ENCODE results near the gene KRTAP10-12.

Gene KRTAP10-12

GRCh38 chr21:44706706-44707581, 10.0 kb downstream of the KRTAP10-12 start:
- Histone ChIP-seq H3K9me3 (ENCODE audit: insufficient read depth, low read length) (no peaks in the 10 kb centered on the region), H3K4me3 (ENCODE audit: low read length) (no peak overlapping the region), H3K4me1 (ENCODE audit: low read length) (no peaks in the 10 kb centered on the region), H3K36me3 (replicated peaks; ENCODE audit: low read depth, low read length) (no peaks in the 10 kb centered on the region), H3K4me2 (ENCODE audit: low read length) (no peak overlapping the region), H3K27me3 (ENCODE audit: low read depth, low read length) (no peaks in the 10 kb centered on the region), H2AFZ (ENCODE audit: low read depth, low read length) (no peak overlapping the region), H3K79me2 (ENCODE audit: low read length) (no peaks in the 10 kb centered on the region), H3K27ac (ENCODE audit: low read length) (no peak overlapping the region), H4K20me1 (ENCODE audit: insufficient read depth, low read length) (no peaks in the 10 kb centered on the region), H3K9ac (ENCODE audit: low read length) (no peak overlapping the region)
- no peak for TF ChIP-seq EZH2phosphoT487 (IDR thresholded peaks at IDR 0.05; ENCODE audit: low read depth)
- TF ChIP-seq, protein P1, sequence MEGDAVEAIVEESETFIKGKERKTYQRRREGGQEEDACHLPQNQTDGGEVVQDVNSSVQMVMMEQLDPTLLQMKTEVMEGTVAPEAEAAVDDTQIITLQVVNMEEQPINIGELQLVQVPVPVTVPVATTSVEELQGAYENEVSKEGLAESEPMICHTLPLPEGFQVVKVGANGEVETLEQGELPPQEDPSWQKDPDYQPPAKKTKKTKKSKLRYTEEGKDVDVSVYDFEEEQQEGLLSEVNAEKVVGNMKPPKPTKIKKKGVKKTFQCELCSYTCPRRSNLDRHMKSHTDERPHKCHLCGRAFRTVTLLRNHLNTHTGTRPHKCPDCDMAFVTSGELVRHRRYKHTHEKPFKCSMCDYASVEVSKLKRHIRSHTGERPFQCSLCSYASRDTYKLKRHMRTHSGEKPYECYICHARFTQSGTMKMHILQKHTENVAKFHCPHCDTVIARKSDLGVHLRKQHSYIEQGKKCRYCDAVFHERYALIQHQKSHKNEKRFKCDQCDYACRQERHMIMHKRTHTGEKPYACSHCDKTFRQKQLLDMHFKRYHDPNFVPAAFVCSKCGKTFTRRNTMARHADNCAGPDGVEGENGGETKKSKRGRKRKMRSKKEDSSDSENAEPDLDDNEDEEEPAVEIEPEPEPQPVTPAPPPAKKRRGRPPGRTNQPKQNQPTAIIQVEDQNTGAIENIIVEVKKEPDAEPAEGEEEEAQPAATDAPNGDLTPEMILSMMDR (IDR thresholded peaks at IDR 0.05; ENCODE audit: low read depth, low read length) = no peak

DNA sequence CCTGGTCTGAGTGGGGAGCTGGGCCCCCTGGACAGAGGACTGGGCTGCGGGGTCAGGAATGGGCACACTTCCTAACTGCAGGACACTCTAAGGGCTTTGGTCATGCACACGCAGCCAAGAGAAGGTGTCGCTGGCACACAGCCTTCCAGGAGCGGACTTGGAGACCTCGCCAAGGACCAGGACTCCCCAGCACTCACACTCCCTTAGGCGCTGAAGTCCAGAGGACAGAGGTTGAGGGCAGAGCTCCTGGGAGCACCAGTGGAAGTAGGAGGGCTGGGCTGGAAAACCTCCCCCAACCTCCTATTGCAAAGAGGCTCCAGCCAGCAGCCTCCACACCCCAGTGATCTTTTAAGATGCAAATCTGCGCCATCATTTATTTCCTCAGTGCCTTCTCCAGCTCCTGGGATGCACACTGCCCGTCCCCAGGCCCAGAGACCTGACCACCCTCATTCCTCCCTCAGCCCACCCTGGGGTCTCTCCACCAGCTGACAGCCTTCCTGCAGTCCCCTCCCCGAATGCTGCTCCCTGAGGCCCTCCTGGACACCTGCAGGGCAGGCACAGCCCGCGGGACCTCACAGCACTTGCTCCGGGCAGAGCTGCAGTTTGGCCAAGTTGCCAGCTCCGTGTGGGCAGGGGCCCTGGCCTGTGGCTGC, 11.4 kb downstream of the KRTAP10-12 start:
- H4K20me1 ChIP-seq (ENCODE audit: insufficient read depth, low read length) = no peaks in the 10 kb centered on the region
- no peak overlapping the region for H3K4me3 ChIP-seq (ENCODE audit: low read length)
- H3K27me3 ChIP-seq (ENCODE audit: low read depth, low read length) = no peaks in the 10 kb centered on the region
- H3K4me2 ChIP-seq (ENCODE audit: low read length) = no peak overlapping the region
- H3K36me3 ChIP-seq (replicated peaks; ENCODE audit: low read depth, low read length) = no peaks in the 10 kb centered on the region
- TF ChIP-seq EZH2phosphoT487 (IDR thresholded peaks at IDR 0.05; ENCODE audit: low read depth) = no peak
- TF ChIP-seq, protein P1 (IDR thresholded peaks at IDR 0.05; ENCODE audit: low read depth, low read length) = no peak
- no peaks in the 10 kb centered on the region for H3K79me2 ChIP-seq (ENCODE audit: low read length)
- H2AFZ ChIP-seq (ENCODE audit: low read depth, low read length) = no peak overlapping the region
- H3K27ac ChIP-seq (ENCODE audit: low read length) = no peak overlapping the region
- H3K4me1 ChIP-seq (ENCODE audit: low read length) = peaks cover 5% of the 10 kb centered on the region
- no peaks in the 10 kb centered on the region for H3K9me3 ChIP-seq (ENCODE audit: insufficient read depth, low read length)
- H3K9ac ChIP-seq (ENCODE audit: low read length) = no peak overlapping the region

DNA sequence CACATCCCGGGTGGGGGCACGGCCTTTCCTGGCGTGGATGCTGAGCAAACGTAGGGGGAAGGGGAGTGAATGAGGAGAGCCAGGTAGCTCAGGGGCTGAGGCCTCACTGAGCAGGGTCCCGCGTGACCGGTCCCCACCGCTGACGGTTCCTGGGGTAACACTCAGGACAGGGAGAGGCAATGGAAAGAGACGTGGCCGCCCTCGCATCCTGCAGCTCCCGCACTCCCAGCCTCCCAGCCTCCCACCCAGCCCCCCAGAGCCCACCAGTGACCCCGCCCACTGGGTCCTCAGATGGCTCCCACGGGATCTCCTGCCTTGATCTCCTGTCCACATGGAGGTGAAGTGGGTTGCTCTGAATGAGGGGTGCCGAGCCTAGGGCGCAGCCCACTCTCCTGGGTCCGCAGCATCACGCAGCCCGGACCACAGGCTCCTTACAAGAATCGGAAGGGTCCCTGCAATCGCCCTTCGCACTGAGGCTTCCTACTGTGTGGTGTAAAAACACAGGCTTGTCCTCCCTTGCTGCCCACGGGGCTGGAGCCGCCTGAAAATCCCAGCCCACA, 12.0 kb downstream of the KRTAP10-12 start:
- H3K79me2 ChIP-seq (ENCODE audit: low read length) = no peaks in the 10 kb centered on the region
- H3K4me1 ChIP-seq (ENCODE audit: low read length) = peaks cover 5% of the 10 kb centered on the region
- TF ChIP-seq EZH2phosphoT487 (IDR thresholded peaks at IDR 0.05; ENCODE audit: low read depth) = no peak
- TF ChIP-seq, protein P1 (IDR thresholded peaks at IDR 0.05; ENCODE audit: low read depth, low read length) = no peak
- no peaks in the 10 kb centered on the region for H3K27me3 ChIP-seq (ENCODE audit: low read depth, low read length)
- no peak overlapping the region for H3K27ac ChIP-seq (ENCODE audit: low read length)
- no peaks in the 10 kb centered on the region for H3K9me3 ChIP-seq (ENCODE audit: insufficient read depth, low read length)
- H3K4me3 ChIP-seq (ENCODE audit: low read length) = no peak overlapping the region
- H3K9ac ChIP-seq (ENCODE audit: low read length) = no peak overlapping the region
- H2AFZ ChIP-seq (ENCODE audit: low read depth, low read length) = no peak overlapping the region
- no peak overlapping the region for H3K4me2 ChIP-seq (ENCODE audit: low read length)
- H4K20me1 ChIP-seq (ENCODE audit: insufficient read depth, low read length) = no peaks in the 10 kb centered on the region
- H3K36me3 ChIP-seq (replicated peaks; ENCODE audit: low read depth, low read length) = no peaks in the 10 kb centered on the region
